Measurements from ENCODE around the gene ST3GAL3. TPM values are rescaled to one million over a fixed set of nuclear protein-coding genes. Genes with fewer than 3 reads are reported as not detected.
A peak's percentile ranks its signal among the peaks of the same experiment; 100 is the strongest.

ST3GAL3 gene
- total and polyA plus RNA-seq, 7 donors: 22.2 to 53.2 (median 44.5) TPM

GRCh38 chr1:43854473-43854872 is 147.1 kb downstream of the ST3GAL3 start:
- Histone ChIP-seq H3K27ac (no peak overlapping the region), H3K9me3 (no peaks in the 10 kb centered on the region), H3K36me3 (ENCODE audit: insufficient read depth in 1 of 2, low read depth in 1 of 2) (no peaks in the 10 kb centered on the region), H3K27me3 (ENCODE audit: insufficient read depth in 3 of 3, low read length in 2 of 3) (no peaks in the 10 kb centered on the region), H3K4me1 (peaks cover 19% of the 10 kb centered on the region), H3K4me3 (no peak overlapping the region)
- no peak for TF ChIP-seq CTCF (IDR thresholded peaks at IDR 0.05)
- WGBS, 3 donors: 95 to 97% (median 96%) methylated on average over 4 of the region's 4 CpGs
- intact Hi-C loops (cut with DNase I): no loop called here
- ATAC-seq: no peak
- no peak for DNase-seq

- WGBS, 3 donors: 94 to 97% (median 95%) methylated on average over 5 of the region's 5 CpGs
- Histone ChIP-seq H3K27ac (no peak overlapping the region), H3K4me3 (no peak overlapping the region), H3K27me3 (ENCODE audit: insufficient read depth in 3 of 3, low read length in 2 of 3) (no peaks in the 10 kb centered on the region), H3K36me3 (ENCODE audit: insufficient read depth in 1 of 2, low read depth in 1 of 2) (no peaks in the 10 kb centered on the region), H3K4me1 (peaks cover 19% of the 10 kb centered on the region), H3K9me3 (no peaks in the 10 kb centered on the region)
- TF ChIP-seq CTCF (IDR thresholded peaks at IDR 0.05): no peak
- DNase-seq (no peak), ATAC-seq (no peak)
- intact Hi-C loops (cut with DNase I): no loop called here
Measured at GRCh38 chr1:43856188-43856587, 148.9 kb downstream of the ST3GAL3 start.

GRCh38 chr1:43857163-43857562 is 149.8 kb downstream of the ST3GAL3 start:
- peaks cover 27% of the 10 kb centered on the region for H3K4me1 ChIP-seq
- no peaks in the 10 kb centered on the region for H3K27me3 ChIP-seq (ENCODE audit: insufficient read depth in 3 of 3, low read length in 2 of 3)
- intact Hi-C loops (cut with DNase I): no loop called here
- no peaks in the 10 kb centered on the region for H3K9me3 ChIP-seq
- DNase-seq: no peak
- no peak overlapping the region for H3K27ac ChIP-seq
- no peak for TF ChIP-seq CTCF (IDR thresholded peaks at IDR 0.05)
- no peak overlapping the region for H3K4me3 ChIP-seq
- H3K36me3 ChIP-seq (ENCODE audit: insufficient read depth in 1 of 2, low read depth in 1 of 2): no peaks in the 10 kb centered on the region
- ATAC-seq: no peak

GRCh38 chr1:43858324-43858723 is 151.0 kb downstream of the ST3GAL3 start:
- Histone ChIP-seq H3K9me3 (no peaks in the 10 kb centered on the region), H3K27me3 (ENCODE audit: insufficient read depth in 3 of 3, low read length in 2 of 3) (no peaks in the 10 kb centered on the region), H3K4me3 (no peak overlapping the region), H3K4me1 (peaks cover 34% of the 10 kb centered on the region), H3K27ac (peak overlapping the region; percentile 78), H3K36me3 (ENCODE audit: insufficient read depth in 1 of 2, low read depth in 1 of 2) (no peaks in the 10 kb centered on the region)
- TF ChIP-seq CTCF (IDR thresholded peaks at IDR 0.05): no peak
- intact Hi-C loops (cut with DNase I): no loop called here
- DNase-seq: peak; percentile 68 to 86
- ATAC-seq: peak; percentile 91 to 95 (median 92)
- 4 to 37% (median 18%) methylated on average over 2 of the region's 2 CpGs for WGBS, 3 donors

- no peaks in the 10 kb centered on the region for H3K27me3 ChIP-seq (ENCODE audit: insufficient read depth in 3 of 3, low read length in 2 of 3)
- H3K27ac ChIP-seq: peak overlapping the region; percentile 56
- no peaks in the 10 kb centered on the region for H3K36me3 ChIP-seq (ENCODE audit: insufficient read depth in 1 of 2, low read depth in 1 of 2)
- ATAC-seq: peak in 1 of 4 donors; percentile 6
- no peaks in the 10 kb centered on the region for H3K9me3 ChIP-seq
- no peak overlapping the region for H3K4me3 ChIP-seq
- WGBS, 3 donors: 75 to 82% (median 78%) methylated on average over 3 of the region's 3 CpGs
- no peak for TF ChIP-seq CTCF (IDR thresholded peaks at IDR 0.05)
- intact Hi-C loops (cut with DNase I): loop anchor here in 1 of 2 donors (10.0 kb wide), 1 partner anchor 97 kb away; no protein-coding TSS in a partner anchor
- H3K4me1 ChIP-seq: peaks cover 60% of the 10 kb centered on the region
- no peak for DNase-seq
Measured at GRCh38 chr1:43861337-43861736, 154.0 kb downstream of the ST3GAL3 start.

Data from psoas muscle (tissue), 8 donors.